ENCODE data around the gene NAT10.

DNA sequence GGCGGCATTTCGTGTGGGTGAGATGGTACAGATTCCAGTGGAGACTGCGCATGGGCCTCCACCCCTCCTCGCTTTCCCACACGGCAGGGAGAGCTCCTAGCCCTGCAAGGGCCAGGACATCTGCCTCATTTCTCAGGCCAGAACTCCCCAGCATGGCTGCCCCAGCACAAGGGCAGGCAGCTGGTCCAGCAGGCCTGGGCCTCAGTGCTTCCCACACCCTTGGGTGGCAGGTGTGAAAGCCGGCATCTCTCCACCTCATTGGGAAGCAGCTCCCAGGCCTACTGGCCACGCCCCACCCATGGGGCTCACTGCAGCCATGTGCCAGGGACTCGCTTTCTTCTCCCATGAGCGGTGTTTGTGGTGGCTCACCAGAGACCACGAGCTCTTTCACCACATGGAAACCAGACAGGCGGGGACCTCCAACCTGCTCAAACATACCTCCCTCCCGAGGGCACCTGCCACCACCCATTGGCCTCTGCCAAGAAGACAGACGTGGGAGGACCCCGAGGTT lies 79.1 kb downstream of the NAT10 start:
- no peak for TF ChIP-seq SIN3A (IDR thresholded peaks at IDR 0.05; ENCODE audit: borderline replicate concordance, low read depth, low read length)
- no peak for TF ChIP-seq RFX5 (IDR thresholded peaks at IDR 0.05; ENCODE audit: low read length)
- no peak for TF ChIP-seq YY1 (IDR thresholded peaks at IDR 0.05; ENCODE audit: low read depth)
- no peak for TF ChIP-seq EP300 (IDR thresholded peaks at IDR 0.05; ENCODE audit: borderline replicate concordance in 1 of 2, low read depth in 1 of 2, low read length in 1 of 2)
- TF ChIP-seq, protein P1, sequence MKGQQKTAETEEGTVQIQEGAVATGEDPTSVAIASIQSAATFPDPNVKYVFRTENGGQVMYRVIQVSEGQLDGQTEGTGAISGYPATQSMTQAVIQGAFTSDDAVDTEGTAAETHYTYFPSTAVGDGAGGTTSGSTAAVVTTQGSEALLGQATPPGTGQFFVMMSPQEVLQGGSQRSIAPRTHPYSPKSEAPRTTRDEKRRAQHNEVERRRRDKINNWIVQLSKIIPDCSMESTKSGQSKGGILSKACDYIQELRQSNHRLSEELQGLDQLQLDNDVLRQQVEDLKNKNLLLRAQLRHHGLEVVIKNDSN (IDR thresholded peaks at IDR 0.05; ENCODE audit: borderline replicate concordance, low read depth) = no peak
- TF ChIP-seq, protein P2, sequence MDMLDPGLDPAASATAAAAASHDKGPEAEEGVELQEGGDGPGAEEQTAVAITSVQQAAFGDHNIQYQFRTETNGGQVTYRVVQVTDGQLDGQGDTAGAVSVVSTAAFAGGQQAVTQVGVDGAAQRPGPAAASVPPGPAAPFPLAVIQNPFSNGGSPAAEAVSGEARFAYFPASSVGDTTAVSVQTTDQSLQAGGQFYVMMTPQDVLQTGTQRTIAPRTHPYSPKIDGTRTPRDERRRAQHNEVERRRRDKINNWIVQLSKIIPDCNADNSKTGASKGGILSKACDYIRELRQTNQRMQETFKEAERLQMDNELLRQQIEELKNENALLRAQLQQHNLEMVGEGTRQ (IDR thresholded peaks at IDR 0.05; ENCODE audit: borderline replicate concordance, low read depth, low read length) = no peak
- TF ChIP-seq, protein P3, sequence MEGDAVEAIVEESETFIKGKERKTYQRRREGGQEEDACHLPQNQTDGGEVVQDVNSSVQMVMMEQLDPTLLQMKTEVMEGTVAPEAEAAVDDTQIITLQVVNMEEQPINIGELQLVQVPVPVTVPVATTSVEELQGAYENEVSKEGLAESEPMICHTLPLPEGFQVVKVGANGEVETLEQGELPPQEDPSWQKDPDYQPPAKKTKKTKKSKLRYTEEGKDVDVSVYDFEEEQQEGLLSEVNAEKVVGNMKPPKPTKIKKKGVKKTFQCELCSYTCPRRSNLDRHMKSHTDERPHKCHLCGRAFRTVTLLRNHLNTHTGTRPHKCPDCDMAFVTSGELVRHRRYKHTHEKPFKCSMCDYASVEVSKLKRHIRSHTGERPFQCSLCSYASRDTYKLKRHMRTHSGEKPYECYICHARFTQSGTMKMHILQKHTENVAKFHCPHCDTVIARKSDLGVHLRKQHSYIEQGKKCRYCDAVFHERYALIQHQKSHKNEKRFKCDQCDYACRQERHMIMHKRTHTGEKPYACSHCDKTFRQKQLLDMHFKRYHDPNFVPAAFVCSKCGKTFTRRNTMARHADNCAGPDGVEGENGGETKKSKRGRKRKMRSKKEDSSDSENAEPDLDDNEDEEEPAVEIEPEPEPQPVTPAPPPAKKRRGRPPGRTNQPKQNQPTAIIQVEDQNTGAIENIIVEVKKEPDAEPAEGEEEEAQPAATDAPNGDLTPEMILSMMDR (IDR thresholded peaks at IDR 0.05) = no peak
- no peak for TF ChIP-seq EZH2phosphoT487 (IDR thresholded peaks at IDR 0.05; ENCODE audit: borderline replicate concordance, low read depth)
- TF ChIP-seq RAD21 (IDR thresholded peaks at IDR 0.05; ENCODE audit: low read length) = no peak
- no peak for TF ChIP-seq SMC3 (IDR thresholded peaks at IDR 0.05; ENCODE audit: low read depth, low read length)
- no peak for TF ChIP-seq TAF1 (IDR thresholded peaks at IDR 0.05; ENCODE audit: borderline replicate concordance, low read depth, low read length)
- TF ChIP-seq, protein P4, sequence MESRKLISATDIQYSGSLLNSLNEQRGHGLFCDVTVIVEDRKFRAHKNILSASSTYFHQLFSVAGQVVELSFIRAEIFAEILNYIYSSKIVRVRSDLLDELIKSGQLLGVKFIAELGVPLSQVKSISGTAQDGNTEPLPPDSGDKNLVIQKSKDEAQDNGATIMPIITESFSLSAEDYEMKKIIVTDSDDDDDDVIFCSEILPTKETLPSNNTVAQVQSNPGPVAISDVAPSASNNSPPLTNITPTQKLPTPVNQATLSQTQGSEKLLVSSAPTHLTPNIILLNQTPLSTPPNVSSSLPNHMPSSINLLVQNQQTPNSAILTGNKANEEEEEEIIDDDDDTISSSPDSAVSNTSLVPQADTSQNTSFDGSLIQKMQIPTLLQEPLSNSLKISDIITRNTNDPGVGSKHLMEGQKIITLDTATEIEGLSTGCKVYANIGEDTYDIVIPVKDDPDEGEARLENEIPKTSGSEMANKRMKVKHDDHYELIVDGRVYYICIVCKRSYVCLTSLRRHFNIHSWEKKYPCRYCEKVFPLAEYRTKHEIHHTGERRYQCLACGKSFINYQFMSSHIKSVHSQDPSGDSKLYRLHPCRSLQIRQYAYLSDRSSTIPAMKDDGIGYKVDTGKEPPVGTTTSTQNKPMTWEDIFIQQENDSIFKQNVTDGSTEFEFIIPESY (IDR thresholded peaks at IDR 0.05; ENCODE audit: borderline replicate concordance, low read depth) = no peak
- no peak for TF ChIP-seq NFIC (IDR thresholded peaks at IDR 0.05; ENCODE audit: borderline replicate concordance)

All from SK-N-SH (cell line).